ACC112 (cell line): ENCODE measurements around the gene MRPS18A.
"Not testable (repeated sequence)": the region's sequence is repeated elsewhere in the genome, so short reads cannot be mapped to it uniquely, and the experiment has no call there.

ENCODE experiments used
- H2AFZ ChIP-seq: fragments of 200-600 bp; sonication (generic); one replicate; pipeline ENCODE4 v1.6.0; 2017; ENCODE audit warnings: antibody characterized with exemption, low read length; ENCODE audit not compliant: unreplicated experiment
- H3K27ac ChIP-seq: fragments of 200-600 bp; sonication (generic); 2 replicates; pipeline ENCODE4 v1.5.1; 2014; ENCODE audit warnings: low read depth, mild to moderate bottlenecking, antibody characterized with exemption, low read length, moderate library complexity
- H3K27me3 ChIP-seq: fragments of 200-600 bp; sonication (generic); 2 replicates; pipeline ENCODE4 v1.6.1; 2014; ENCODE audit warnings: mild to moderate bottlenecking, antibody characterized with exemption, low read length, moderate library complexity, mixed read lengths; ENCODE audit not compliant: insufficient read depth
- H3K36me3 ChIP-seq: fragments of 200-600 bp; sonication (generic); 2 replicates; pipeline ENCODE4 v1.6.1; 2016; ENCODE audit warnings: mild to moderate bottlenecking, antibody characterized with exemption, low read length, moderate library complexity, mixed read lengths; ENCODE audit not compliant: insufficient read depth
- H3K4me1 ChIP-seq: fragments of 200-600 bp; sonication (generic); one replicate; pipeline ENCODE4 v1.6.1; 2016; ENCODE audit warnings: low read length, mixed read lengths; ENCODE audit not compliant: insufficient read depth, unreplicated experiment, control insufficient read depth
- H3K4me3 ChIP-seq: fragments of 200-600 bp; sonication (generic); 2 replicates; pipeline ENCODE4 v1.5.1; 2014; ENCODE audit warnings: mild to moderate bottlenecking, low read depth, low read length
- H3K79me2 ChIP-seq: fragments of 200-600 bp; sonication (generic); one replicate; pipeline ENCODE4 v1.6.0; 2016; ENCODE audit warnings: low read length; ENCODE audit not compliant: control insufficient read depth, unreplicated experiment, insufficient read depth

Gene MRPS18A

DNA sequence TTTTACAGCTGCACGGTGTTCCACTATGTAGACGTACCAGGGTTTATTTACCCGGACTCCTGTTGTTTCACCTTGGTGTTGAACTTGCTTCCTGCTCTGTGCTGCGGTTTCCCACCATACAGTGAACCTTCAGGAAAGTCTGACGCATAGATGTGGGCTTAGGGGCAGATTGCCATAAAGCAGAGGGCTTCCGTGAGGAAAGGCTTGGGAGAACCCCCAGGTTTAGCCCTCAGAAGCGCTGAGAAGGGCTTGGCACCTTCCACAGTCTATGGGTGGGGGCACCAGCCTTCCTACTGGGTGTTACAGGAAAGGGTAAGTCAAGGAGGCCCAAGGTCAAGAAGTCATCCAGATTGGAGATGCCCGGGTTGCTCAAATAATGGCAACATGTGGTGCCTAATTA is 19.2 kb upstream of the MRPS18A start:
- Histone ChIP-seq H3K36me3 (no peaks in the 10 kb centered on the region), H3K4me3 (no peak overlapping the region), H3K4me1 (peaks cover 38% of the 10 kb centered on the region), H3K27ac (no peak overlapping the region), H3K27me3 (no peaks in the 10 kb centered on the region), H2AFZ (no peak overlapping the region), H3K79me2 (no peaks in the 10 kb centered on the region)

- Histone ChIP-seq H3K79me2 (no peaks in the 10 kb centered on the region), H2AFZ (no peak overlapping the region), H3K4me1 (peaks cover 38% of the 10 kb centered on the region), H3K36me3 (no peaks in the 10 kb centered on the region), H3K27ac (no peak overlapping the region), H3K27me3 (no peaks in the 10 kb centered on the region), H3K4me3 (no peak overlapping the region)
Observed at GRCh38 chr6:43705996-43706395, 18.4 kb upstream of the MRPS18A start.

GRCh38 chr6:43703512-43704429 is 16.2 kb upstream of the MRPS18A start:
- H3K27me3 ChIP-seq = no peaks in the 10 kb centered on the region
- peak overlapping the region; percentile 86 for H3K27ac ChIP-seq
- H3K4me1 ChIP-seq = peaks cover 42% of the 10 kb centered on the region
- H3K4me3 ChIP-seq = no peak overlapping the region
- H2AFZ ChIP-seq = peak overlapping the region; percentile 86
- no peaks in the 10 kb centered on the region for H3K36me3 ChIP-seq
- H3K79me2 ChIP-seq = no peaks in the 10 kb centered on the region

DNA sequence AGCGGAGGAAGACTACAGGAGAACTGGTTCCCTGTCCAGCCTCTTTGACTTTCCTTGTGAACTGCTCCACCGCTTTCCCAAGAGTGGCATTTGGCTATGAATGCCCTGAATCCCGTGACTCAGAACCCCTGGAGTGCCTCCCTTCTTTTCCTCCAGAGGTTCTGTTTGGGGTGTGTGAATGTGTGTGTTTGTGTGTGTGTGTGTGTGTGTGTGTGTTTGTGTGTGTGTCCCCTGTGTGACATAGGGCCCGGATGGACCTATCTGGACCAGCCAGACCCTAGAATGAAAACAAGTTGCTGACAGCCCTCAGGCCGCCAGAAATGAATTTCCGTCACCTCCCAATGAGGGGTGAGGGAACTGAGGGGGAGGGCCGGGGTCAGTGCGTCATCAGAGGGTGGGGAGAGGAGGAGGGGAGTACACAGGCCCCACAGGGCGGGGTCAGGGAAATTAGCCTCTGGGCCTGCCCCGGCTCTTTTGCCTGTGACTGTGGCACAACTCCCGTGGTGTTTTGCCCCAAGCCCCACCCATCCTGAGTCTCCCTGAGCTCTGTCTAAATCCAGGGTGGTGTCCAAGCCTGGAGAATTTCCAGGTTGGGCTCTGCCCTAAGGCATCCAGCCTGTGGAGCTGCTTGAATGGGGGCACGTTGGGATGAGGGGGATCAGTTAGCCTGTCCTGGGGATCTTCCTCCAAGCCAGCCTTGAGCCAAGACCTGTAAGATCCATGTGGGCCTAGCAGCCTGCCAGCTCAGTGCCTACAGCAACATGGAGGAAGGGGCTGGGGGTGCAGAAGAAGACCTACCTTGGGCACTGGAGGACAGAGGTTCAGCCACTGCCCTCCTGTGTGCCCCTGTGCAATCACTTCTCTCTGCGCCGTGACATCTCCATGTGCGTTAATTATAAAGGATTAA is 15.2 kb upstream of the MRPS18A start:
- no peaks in the 10 kb centered on the region for H3K27me3 ChIP-seq
- peak overlapping the region; percentile 86 for H3K27ac ChIP-seq
- H3K79me2 ChIP-seq = no peaks in the 10 kb centered on the region
- H2AFZ ChIP-seq = peak overlapping the region; percentile 86
- peak overlapping the region; percentile 17; the same call in 1 of the 2 replicates for H3K4me3 ChIP-seq
- H3K36me3 ChIP-seq = no peaks in the 10 kb centered on the region
- peaks cover 43% of the 10 kb centered on the region for H3K4me1 ChIP-seq

DNA sequence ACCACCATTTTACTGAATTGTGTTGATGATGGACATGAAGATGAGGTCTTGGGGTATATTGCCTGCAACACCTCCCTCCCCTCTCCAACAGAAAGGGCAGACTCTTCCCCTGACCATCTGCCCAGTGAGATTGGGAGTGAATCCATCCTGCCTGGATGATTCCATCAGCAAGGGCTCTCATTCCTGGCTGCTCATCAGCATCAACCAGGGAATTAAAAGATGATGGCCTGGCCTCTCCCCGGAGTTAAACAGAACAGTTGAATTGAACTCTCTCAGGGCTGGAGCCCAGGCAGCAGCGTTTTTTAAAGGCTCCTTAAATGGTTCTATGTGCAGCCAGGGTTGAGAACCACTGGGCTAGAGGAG is 14.6 kb upstream of the MRPS18A start:
- Histone ChIP-seq H3K4me3 (peak overlapping the region; percentile 5; the same call in 1 of the 2 replicates), H2AFZ (peak overlapping the region; percentile 4), H3K4me1 (peaks cover 43% of the 10 kb centered on the region), H3K79me2 (no peaks in the 10 kb centered on the region), H3K27ac (peak overlapping the region; percentile 86), H3K27me3 (no peaks in the 10 kb centered on the region), H3K36me3 (no peaks in the 10 kb centered on the region)

- H3K36me3 ChIP-seq, H3K27me3 ChIP-seq, H3K79me2 ChIP-seq, H3K27ac ChIP-seq, H2AFZ ChIP-seq, H3K4me3 ChIP-seq: not testable (repeated sequence)
- H3K4me1 ChIP-seq = peaks cover 40% of the 10 kb centered on the region
Observed at GRCh38 chr6:43700939-43701560, 13.5 kb upstream of the MRPS18A start.

DNA sequence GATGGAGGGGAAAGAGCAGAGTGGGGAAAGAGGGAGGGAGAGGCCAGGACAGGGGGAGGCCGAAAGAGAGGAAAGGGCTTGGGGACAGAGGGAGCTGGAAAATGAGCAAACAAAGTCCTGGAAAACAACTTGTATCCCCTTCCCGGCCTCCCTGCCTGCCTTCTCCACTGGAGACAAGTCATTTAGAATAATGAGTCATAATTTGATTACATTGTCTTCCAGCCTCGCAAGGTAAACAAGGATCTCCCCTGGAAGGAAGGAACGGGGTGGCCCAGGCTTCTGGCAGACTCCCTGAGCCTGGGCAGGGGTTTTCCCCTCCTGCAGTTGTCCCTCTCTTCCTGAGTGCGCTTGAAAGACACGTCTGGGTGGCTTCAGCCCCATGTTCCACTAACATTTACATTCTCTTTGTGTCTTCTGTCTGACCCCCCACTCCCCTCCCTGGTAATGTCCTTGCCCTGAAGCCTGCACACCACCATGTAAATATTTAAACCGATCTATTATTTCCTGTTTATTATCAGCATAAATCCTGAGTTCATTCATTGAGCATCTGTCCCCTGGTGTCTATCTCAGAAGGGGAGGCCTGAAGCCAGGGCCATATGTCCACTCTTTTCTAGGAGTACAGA is 12.1 kb upstream of the MRPS18A start:
- H3K4me1 ChIP-seq = peaks cover 36% of the 10 kb centered on the region
- no peaks in the 10 kb centered on the region for H3K79me2 ChIP-seq
- H3K36me3 ChIP-seq = no peaks in the 10 kb centered on the region
- H2AFZ ChIP-seq = peak overlapping the region; percentile 35
- no peak overlapping the region for H3K4me3 ChIP-seq
- H3K27ac ChIP-seq = peak overlapping the region; percentile 31; the same call in 1 of the 2 replicates
- H3K27me3 ChIP-seq = no peaks in the 10 kb centered on the region

GRCh38 chr6:43698584-43699349 is 11.2 kb upstream of the MRPS18A start:
- Histone ChIP-seq H3K4me3 (no peak overlapping the region), H3K36me3 (no peaks in the 10 kb centered on the region), H3K27ac (peak overlapping the region; percentile 31; the same call in 1 of the 2 replicates), H3K4me1 (peaks cover 36% of the 10 kb centered on the region), H3K79me2 (no peaks in the 10 kb centered on the region), H2AFZ (no peak overlapping the region), H3K27me3 (no peaks in the 10 kb centered on the region)

- H3K79me2 ChIP-seq = no peaks in the 10 kb centered on the region
- peaks cover 25% of the 10 kb centered on the region for H3K4me1 ChIP-seq
- no peak overlapping the region for H3K27ac ChIP-seq
- H3K27me3 ChIP-seq = no peaks in the 10 kb centered on the region
- H3K4me3 ChIP-seq = no peak overlapping the region
- no peak overlapping the region for H2AFZ ChIP-seq
- no peaks in the 10 kb centered on the region for H3K36me3 ChIP-seq
Observed at GRCh38 chr6:43697421-43697820, 9.8 kb upstream of the MRPS18A start.
